Lung (tissue), 12 donors: ENCODE results near the gene TP63. TPM values are rescaled to one million over a fixed set of nuclear protein-coding genes. Genes with fewer than 3 reads are reported as not detected.

Source experiments
- ATAC-seq: fragments of 200-7000 bp; cut with Tn5 transposase; one replicate; pipeline ENCODE4 v1.9.1; 2020; ENCODE audit warnings: moderate number of reproducible peaks; ENCODE audit not compliant: insufficient read depth, low FRiP score
- DNase-seq, 3 donors: peaks; one replicate each; pipeline ENCODE4 v3.0.0-alpha.2; 2013 to 2017
- H3K27ac ChIP-seq, 2 donors: one replicate each; pipeline ENCODE4 v1.5.1; 2013; ENCODE audit warnings: mild to moderate bottlenecking in 2 of 2, moderate library complexity in 2 of 2, control low read depth in 1 of 2, inconsistent platforms in 1 of 2, low read depth in 1 of 2, low read length in 1 of 2
- H3K27me3 ChIP-seq, 3 donors: one replicate each; pipeline ENCODE4 v1.5.1; 2013; ENCODE audit warnings: low read length in 2 of 3; ENCODE audit not compliant: control insufficient read depth in 3 of 3, insufficient read depth in 3 of 3
- H3K36me3 ChIP-seq, 4 donors: one replicate each; pipeline ENCODE4 v1.5.1; 2013; ENCODE audit warnings: low read length in 4 of 4, mild to moderate bottlenecking in 1 of 4, moderate library complexity in 1 of 4; ENCODE audit not compliant: control insufficient read depth in 4 of 4, insufficient read depth in 4 of 4
- H3K4me1 ChIP-seq, 5 donors: one replicate each; pipeline ENCODE4 v1.5.1; 2013; ENCODE audit warnings: low read length in 5 of 5, mild to moderate bottlenecking in 2 of 5, moderate library complexity in 1 of 5; ENCODE audit not compliant: control insufficient read depth in 5 of 5, insufficient read depth in 5 of 5
- H3K4me3 ChIP-seq: one replicate; pipeline ENCODE4 v1.5.1; 2013; ENCODE audit warnings: mild to moderate bottlenecking, control low read depth, moderate library complexity
- H3K9ac ChIP-seq, 2 donors: one replicate each; pipeline ENCODE4 v1.5.1; 2013; ENCODE audit warnings: low read length in 2 of 2, control low read depth in 1 of 2; ENCODE audit not compliant: insufficient read depth in 1 of 2
- H3K9me3 ChIP-seq, 4 donors: one replicate each; pipeline ENCODE4 v1.5.1; 2013; ENCODE audit warnings: low read length in 3 of 4, mild to moderate bottlenecking in 1 of 4, moderate library complexity in 1 of 4; ENCODE audit not compliant: control insufficient read depth in 4 of 4, insufficient read depth in 3 of 4
- WGBS, 2 donors: extraction: QIAGEN DNeasy Blood & Tissue Kit; methylation state at CpG; one replicate each; pipeline ENCODE4 v1.1.7; 2013; 5-methylcytosine and 5-hydroxymethylcytosine counted together
- polyA plus RNA-seq, 2 donors: library from polyadenylated mRNA; stranded (reverse); fragments of 200-250 nt; gene quantifications; one replicate each; pipeline ENCODE4 v1.2.1, GENCODE V29; 2013
- total RNA-seq, 2 donors: library from RNA; depleted of rRNA in 1 of 2; stranded (reverse); fragments of >200 nt in 1 of 2; gene quantifications; one replicate each; pipeline ENCODE4 v1.2.1, GENCODE V29; 2014 to 2021
- TF ChIP-seq, protein P1 (sequence below): IDR thresholded peaks from 2 replicates; pipeline ENCODE4 v1.5.1; 2012; ENCODE audit warnings: mild to moderate bottlenecking; ENCODE audit errors: control extremely low read depth, extremely low read depth
- donor health status: control.
- donor health status: control.
- donor health status: Bipolar disorder and iron deficiency.
- donor health status: healthy.
- donor health status: DM: yes; HTN: yes; CAD: no.

The TP63 gene
- total and polyA plus RNA-seq, 4 donors: 1.1 to 12.3 (median 2.7) TPM

DNA sequence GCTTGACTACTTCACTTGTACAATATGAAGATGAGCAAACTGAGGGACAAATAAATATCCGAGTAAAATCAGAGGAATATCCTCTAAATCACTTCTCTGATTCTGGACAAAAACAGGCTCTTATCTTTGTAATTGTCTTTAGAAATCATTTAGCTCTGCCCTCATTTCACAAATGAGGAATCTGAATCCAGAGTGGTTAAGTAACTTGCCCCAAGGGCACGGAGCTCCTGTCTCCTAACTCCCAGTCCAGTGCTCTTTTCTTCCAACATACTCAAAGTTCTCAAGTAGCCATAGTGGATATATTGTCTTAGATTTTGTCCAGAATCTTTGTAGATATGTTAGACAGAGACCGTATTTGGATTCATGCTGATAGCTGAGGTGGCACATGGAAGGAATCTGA lies 156.0 kb downstream of the TP63 start:
- H3K27ac ChIP-seq: no peak overlapping the region
- no peak overlapping the region for H3K9ac ChIP-seq
- no peaks in the 10 kb centered on the region for H3K36me3 ChIP-seq
- ATAC-seq (no peak), DNase-seq (no peak)
- H3K4me1 ChIP-seq: no peaks in the 10 kb centered on the region
- 95% methylated on average over 3 of the region's 3 CpGs for WGBS, 2 donors
- TF ChIP-seq, protein P1, sequence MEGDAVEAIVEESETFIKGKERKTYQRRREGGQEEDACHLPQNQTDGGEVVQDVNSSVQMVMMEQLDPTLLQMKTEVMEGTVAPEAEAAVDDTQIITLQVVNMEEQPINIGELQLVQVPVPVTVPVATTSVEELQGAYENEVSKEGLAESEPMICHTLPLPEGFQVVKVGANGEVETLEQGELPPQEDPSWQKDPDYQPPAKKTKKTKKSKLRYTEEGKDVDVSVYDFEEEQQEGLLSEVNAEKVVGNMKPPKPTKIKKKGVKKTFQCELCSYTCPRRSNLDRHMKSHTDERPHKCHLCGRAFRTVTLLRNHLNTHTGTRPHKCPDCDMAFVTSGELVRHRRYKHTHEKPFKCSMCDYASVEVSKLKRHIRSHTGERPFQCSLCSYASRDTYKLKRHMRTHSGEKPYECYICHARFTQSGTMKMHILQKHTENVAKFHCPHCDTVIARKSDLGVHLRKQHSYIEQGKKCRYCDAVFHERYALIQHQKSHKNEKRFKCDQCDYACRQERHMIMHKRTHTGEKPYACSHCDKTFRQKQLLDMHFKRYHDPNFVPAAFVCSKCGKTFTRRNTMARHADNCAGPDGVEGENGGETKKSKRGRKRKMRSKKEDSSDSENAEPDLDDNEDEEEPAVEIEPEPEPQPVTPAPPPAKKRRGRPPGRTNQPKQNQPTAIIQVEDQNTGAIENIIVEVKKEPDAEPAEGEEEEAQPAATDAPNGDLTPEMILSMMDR: no peak
- no peaks in the 10 kb centered on the region for H3K9me3 ChIP-seq
- no peaks in the 10 kb centered on the region for H3K27me3 ChIP-seq
- no peak overlapping the region for H3K4me3 ChIP-seq

DNA sequence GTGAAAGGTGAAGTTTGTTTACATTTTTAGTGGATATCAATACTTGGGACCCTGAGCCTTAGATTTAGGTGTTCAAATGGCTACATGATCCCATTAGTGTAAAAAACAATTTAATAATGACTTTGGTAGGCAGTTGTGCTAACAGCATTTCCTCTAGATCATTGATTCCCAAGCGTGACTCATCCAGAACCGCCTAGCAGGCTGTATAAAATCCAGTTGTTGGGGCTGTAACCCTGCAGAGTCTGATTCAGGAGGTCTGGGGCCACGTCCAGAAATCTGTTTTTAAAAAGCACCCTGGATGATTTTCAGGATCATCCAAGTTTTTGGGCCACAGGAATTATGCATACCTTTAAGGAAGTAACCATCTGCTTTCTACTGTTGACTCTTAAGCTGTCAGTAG lies 156.4 kb downstream of the TP63 start:
- 68 to 71% methylated on average over 3 of the region's 3 CpGs for WGBS, 2 donors
- no peaks in the 10 kb centered on the region for H3K36me3 ChIP-seq
- no peak for DNase-seq
- H3K4me3 ChIP-seq: no peak overlapping the region
- no peaks in the 10 kb centered on the region for H3K27me3 ChIP-seq
- TF ChIP-seq, protein P1: no peak
- H3K9me3 ChIP-seq: no peaks in the 10 kb centered on the region
- H3K27ac ChIP-seq: no peak overlapping the region
- no peak for ATAC-seq
- H3K4me1 ChIP-seq: no peaks in the 10 kb centered on the region
- H3K9ac ChIP-seq: no peak overlapping the region

DNA sequence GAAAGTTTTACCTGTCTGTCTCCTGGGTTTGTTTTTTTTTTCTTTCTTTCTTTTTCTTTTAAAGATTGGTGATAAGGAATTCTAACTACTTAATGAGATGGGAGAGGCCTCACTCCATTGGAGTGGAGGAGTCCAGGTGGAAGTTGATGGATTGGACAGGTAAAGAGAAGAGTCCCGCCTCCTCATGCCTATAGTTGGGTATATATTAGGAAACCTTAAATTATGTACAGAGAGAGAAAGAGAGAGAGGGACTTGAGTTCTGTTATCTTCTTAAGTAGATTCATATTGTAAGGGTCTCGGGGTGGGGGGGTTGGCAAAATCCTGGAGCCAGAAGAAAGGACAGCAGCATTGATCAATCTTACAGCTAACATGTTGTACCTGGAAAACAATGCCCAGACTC lies 158.2 kb downstream of the TP63 start:
- H3K9ac ChIP-seq: no peak overlapping the region

DNA sequence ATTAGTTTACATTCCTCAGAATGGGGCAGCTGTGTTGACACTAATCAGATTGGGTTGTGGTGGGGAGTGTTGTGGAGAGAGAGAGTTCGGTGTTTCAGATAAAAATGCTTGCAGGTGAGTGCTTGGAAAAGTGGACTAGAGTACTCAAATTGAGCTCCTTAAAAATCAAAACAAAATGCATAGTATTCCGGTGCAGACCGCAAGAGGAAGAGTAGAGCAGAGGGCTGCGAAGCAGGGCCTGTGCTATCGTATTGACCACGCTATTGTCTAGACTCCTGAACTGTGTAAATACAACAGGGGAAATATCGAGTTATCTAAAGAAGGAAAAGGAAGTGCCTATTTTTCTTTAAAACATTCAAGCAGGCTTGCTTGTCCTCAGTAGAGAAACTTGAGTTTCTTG lies 159.5 kb downstream of the TP63 start:
- ATAC-seq: no peak
- Histone ChIP-seq H3K27ac (no peak overlapping the region), H3K27me3 (no peaks in the 10 kb centered on the region), H3K9ac (no peak overlapping the region), H3K36me3 (no peaks in the 10 kb centered on the region), H3K4me3 (no peak overlapping the region), H3K9me3 (no peaks in the 10 kb centered on the region), H3K4me1 (no peaks in the 10 kb centered on the region)
- TF ChIP-seq, protein P1: no peak
- WGBS, 2 donors: 14 to 21% methylated on average over 7 of the region's 7 CpGs
- DNase-seq: peak in 1 of 3 donors; percentile 6

More for the DNA sequence above, 158.2 kb downstream of the TP63 start:
- Histone ChIP-seq H3K4me3 (no peak overlapping the region), H3K4me1 (no peaks in the 10 kb centered on the region), H3K9me3 (no peaks in the 10 kb centered on the region), H3K36me3 (no peaks in the 10 kb centered on the region), H3K27me3 (no peaks in the 10 kb centered on the region), H3K27ac (no peak overlapping the region)
- ATAC-seq (no peak), DNase-seq (no peak)
- TF ChIP-seq, protein P1: no peak
- WGBS, 2 donors: 65 to 100% methylated on average over 2 of the region's 2 CpGs
